ENCODE data around the gene GPR42. TPM values are rescaled to one million over a fixed set of nuclear protein-coding genes. Genes with fewer than 3 reads are reported as not detected.
"Not testable (repeated sequence)": the region's sequence is repeated elsewhere in the genome, so short reads cannot be mapped to it uniquely, and the experiment has no call there.

Gene GPR42
- total RNA-seq, 1 experiment from 2014 or later: not detected

- DNase-seq (ENCODE audit: low read depth): no peak
- in situ Hi-C loops (cut with HindIII; ENCODE audit: low pct_unique_long_range_greater_than_20kb, low sequenced_read_pairs): loop anchor here (10.0 kb wide), 1 partner anchor 77 kb away; no protein-coding TSS in a partner anchor
Measured at GRCh38 chr19:35357867-35358573, 12.8 kb upstream of the GPR42 start, which contains the start of gene FFAR3. FFAR3 (plus strand) TSS chr19:35358460; CDS start chr19:35358891, 431 bp downstream.

- not testable (repeated sequence) for DNase-seq (ENCODE audit: low read depth)
- in situ Hi-C loops (cut with HindIII; ENCODE audit: low pct_unique_long_range_greater_than_20kb, low sequenced_read_pairs): loop anchor here (10.0 kb wide), 1 partner anchor 76 kb away; no protein-coding TSS in a partner anchor
Measured at GRCh38 chr19:35358834-35359233, 12.0 kb upstream of the GPR42 start.

- DNase-seq (ENCODE audit: low read depth): not testable (repeated sequence)
- in situ Hi-C loops (cut with HindIII; ENCODE audit: low pct_unique_long_range_greater_than_20kb, low sequenced_read_pairs): loop anchor here (10.0 kb wide), 1 partner anchor 75 kb away; no protein-coding TSS in a partner anchor
Measured at GRCh38 chr19:35359395-35359794, 11.5 kb upstream of the GPR42 start.

DNA sequence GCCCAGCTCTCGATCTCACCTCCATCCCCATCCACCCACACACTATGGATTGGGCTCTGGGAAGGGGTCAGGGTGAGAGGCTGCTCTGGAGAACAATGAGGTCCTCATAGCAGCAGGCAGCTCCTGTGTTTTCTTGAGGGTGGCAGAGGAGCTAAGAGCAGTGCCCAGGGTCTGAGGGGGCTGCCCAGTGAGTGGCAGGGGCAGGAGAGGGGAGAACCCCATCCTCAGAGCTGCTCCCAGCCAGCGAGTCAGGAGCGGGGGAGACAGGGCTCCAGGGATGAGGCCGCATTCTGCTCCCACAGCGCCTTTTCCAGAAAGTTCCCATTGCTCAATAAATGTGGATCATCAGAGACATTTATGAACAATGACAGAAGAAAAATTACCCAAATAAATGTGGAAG, 10.8 kb upstream of the GPR42 start:
- in situ Hi-C loops (cut with HindIII; ENCODE audit: low pct_unique_long_range_greater_than_20kb, low sequenced_read_pairs); DNase-seq (ENCODE audit: low read depth): not testable (repeated sequence)

DNA sequence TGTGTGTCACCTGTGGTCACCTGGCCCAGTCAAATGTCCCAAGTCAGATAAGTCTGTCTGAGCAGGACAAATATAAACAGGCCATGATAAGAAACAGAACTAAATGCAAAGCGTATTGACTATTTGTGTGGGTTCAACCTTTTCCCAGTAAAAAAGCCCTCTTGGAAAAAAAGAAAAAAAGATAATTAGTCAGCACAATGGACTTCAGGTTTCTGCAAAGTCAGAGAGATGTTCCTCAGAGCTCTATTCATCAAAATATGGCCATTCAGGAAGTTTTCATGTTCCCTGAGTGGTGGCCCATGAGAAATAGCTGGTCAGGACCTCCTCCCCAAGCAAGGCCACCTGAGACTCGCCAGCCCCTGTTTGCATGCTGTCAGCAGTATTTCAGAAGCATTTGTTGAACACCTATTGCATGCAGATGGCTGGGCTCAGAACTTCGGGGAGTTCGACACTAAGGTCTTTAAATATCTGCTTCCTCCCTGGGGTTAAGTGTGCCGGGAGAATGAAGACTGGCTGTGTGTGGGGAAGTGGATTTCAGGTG, 9.9 kb upstream of the GPR42 start:
- in situ Hi-C loops (cut with HindIII; ENCODE audit: low pct_unique_long_range_greater_than_20kb, low sequenced_read_pairs): no loop called here

GRCh38 chr19:35362261-35363000, 8.4 kb upstream of the GPR42 start:
- no peak for DNase-seq (ENCODE audit: low read depth)
- in situ Hi-C loops (cut with HindIII; ENCODE audit: low pct_unique_long_range_greater_than_20kb, low sequenced_read_pairs): no loop called here

More for the DNA sequence above, 9.9 kb upstream of the GPR42 start:
- DNase-seq (ENCODE audit: low read depth): no peak

DNA sequence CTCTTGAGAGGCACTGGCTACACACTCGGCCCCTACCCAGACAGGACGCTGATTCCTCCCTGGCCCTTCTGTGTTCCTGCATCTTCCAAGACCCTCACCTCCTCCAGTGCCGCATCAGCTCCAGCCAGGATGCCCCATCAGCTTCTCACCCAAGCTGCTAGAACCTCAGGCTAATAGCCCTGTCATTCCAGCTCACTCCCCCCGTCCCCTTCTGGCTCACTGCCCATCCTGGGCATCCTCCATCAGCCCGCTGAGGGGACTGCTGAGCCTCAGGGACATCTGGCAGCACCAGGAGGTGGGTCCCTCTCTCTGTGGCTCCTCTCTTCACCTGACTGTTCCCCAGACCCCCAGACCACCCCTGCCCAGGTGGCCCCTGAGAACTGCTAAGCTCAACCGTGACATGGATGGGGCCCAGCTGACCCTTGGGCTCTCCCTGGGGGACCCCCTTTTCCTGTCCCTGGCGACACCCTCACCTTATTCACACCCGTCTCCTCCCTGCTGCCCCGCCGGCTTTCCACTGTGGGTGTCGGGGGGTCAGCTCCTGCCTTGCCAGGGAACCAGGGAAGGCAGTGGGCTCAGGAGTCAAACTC, 7.8 kb upstream of the GPR42 start:
- no peak for DNase-seq (ENCODE audit: low read depth)
- in situ Hi-C loops (cut with HindIII; ENCODE audit: low pct_unique_long_range_greater_than_20kb, low sequenced_read_pairs): no loop called here

GRCh38 chr19:35363711-35364425, 7.0 kb upstream of the GPR42 start:
- in situ Hi-C loops (cut with HindIII; ENCODE audit: low pct_unique_long_range_greater_than_20kb, low sequenced_read_pairs): no loop called here
- DNase-seq (ENCODE audit: low read depth): no peak

- no peak for DNase-seq (ENCODE audit: low read depth)
- in situ Hi-C loops (cut with HindIII; ENCODE audit: low pct_unique_long_range_greater_than_20kb, low sequenced_read_pairs): no loop called here
Measured at GRCh38 chr19:35365303-35365702, 5.6 kb upstream of the GPR42 start.

DNA sequence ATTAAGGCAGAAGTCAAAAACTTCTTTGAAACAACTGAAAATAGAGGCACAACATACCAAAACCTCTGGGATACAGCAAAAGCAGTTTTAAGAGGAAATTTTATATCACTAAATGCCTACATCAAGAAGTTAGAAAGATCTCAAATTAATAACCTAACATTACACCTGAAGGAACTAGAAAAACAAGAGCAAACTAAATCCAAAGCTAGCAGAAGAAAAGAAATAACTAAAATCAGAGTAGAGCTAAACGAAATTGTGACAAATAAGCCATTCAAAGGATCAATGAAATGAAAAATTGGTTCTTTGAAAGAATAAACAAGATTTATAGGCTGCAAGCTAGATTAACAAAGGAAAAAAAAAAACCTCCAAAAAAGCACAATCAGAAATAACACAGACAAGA, 2.5 kb upstream of the GPR42 start:
- no peak for DNase-seq (ENCODE audit: low read depth)
- in situ Hi-C loops (cut with HindIII; ENCODE audit: low pct_unique_long_range_greater_than_20kb, low sequenced_read_pairs): no loop called here

GRCh38 chr19:35369522-35369921, 1.3 kb upstream of the GPR42 start:
- DNase-seq (ENCODE audit: low read depth): no peak
- in situ Hi-C loops (cut with HindIII; ENCODE audit: low pct_unique_long_range_greater_than_20kb, low sequenced_read_pairs): no loop called here

DNA sequence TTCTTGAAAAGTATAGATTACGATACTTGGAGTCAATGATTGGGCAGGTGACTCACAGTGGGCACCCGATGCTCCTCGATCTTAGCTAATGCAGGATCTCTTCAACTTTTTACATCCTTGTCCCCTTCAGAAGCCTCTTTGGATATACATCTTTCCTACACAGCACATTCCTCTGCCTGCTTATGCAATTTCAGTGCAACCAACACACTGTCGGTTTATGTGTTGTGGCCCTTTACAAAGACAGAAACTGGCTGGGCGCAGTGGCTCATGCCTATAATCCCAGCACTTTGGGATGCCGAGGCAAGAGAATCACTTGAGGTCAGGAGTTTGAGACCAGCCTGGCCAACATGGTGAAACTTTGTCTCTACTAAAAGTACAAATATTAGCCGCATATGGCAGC, 2.6 kb downstream of the GPR42 start:
- in situ Hi-C loops (cut with HindIII; ENCODE audit: low pct_unique_long_range_greater_than_20kb, low sequenced_read_pairs): no loop called here

GRCh38 chr19:35374031-35374430, 3.2 kb downstream of the GPR42 start:
- in situ Hi-C loops (cut with HindIII; ENCODE audit: low pct_unique_long_range_greater_than_20kb, low sequenced_read_pairs); DNase-seq (ENCODE audit: low read depth): not testable (repeated sequence)

More for the DNA sequence above, 2.6 kb downstream of the GPR42 start:
- DNase-seq (ENCODE audit: low read depth): no peak

- in situ Hi-C loops (cut with HindIII; ENCODE audit: low pct_unique_long_range_greater_than_20kb, low sequenced_read_pairs): no loop called here
- DNase-seq (ENCODE audit: low read depth): no peak
Measured at GRCh38 chr19:35375505-35376307, 4.8 kb downstream of the GPR42 start.

DNA sequence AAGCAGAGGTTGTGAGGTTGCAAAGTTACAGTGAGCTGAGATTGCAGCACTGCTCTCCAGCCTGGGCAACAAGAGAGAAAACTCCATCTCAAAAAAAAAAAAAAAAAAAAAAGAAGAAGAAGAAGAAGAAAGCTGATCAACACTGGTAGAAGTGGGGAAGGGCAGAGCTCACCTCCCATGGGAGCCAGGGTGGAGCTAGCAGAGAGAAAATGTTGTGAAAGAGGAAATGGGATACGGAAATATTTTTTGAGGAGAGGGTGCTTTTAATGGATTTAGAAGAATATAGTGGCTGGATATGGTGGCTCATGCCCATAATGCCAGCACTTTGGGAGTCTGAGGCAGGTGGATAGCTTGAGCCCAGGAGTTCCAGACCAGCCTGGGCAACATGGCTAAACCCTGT, 6.8 kb downstream of the GPR42 start:
- no peak for DNase-seq (ENCODE audit: low read depth)
- in situ Hi-C loops (cut with HindIII; ENCODE audit: low pct_unique_long_range_greater_than_20kb, low sequenced_read_pairs): no loop called here

GRCh38 chr19:35378356-35378755, 7.5 kb downstream of the GPR42 start:
- in situ Hi-C loops (cut with HindIII; ENCODE audit: low pct_unique_long_range_greater_than_20kb, low sequenced_read_pairs): no loop called here
- no peak for DNase-seq (ENCODE audit: low read depth)

DNA sequence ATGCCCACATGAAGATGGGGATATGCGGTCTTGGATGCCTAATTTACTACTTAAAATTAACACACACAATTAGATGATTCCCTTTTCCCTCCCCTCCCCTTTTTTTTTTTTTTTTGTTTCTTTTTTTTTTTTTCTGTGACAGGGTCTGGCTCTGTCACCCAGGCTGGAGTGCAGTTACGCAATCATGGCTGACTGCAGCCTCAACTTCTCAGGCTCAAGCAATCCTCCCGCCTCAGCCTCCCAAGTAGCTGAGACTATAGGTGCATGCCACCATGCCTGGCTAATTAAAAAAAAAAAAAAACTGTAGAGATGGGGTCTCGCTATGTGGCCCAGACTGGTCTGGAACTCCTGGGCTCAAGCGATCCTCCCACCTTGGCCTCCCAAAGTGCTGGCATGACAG, 8.7 kb downstream of the GPR42 start:
- DNase-seq (ENCODE audit: low read depth); in situ Hi-C loops (cut with HindIII; ENCODE audit: low pct_unique_long_range_greater_than_20kb, low sequenced_read_pairs): not testable (repeated sequence)

All from Caki2 (cell line).